Measurements from ENCODE around the gene HOXA13.

Gene HOXA13

DNA sequence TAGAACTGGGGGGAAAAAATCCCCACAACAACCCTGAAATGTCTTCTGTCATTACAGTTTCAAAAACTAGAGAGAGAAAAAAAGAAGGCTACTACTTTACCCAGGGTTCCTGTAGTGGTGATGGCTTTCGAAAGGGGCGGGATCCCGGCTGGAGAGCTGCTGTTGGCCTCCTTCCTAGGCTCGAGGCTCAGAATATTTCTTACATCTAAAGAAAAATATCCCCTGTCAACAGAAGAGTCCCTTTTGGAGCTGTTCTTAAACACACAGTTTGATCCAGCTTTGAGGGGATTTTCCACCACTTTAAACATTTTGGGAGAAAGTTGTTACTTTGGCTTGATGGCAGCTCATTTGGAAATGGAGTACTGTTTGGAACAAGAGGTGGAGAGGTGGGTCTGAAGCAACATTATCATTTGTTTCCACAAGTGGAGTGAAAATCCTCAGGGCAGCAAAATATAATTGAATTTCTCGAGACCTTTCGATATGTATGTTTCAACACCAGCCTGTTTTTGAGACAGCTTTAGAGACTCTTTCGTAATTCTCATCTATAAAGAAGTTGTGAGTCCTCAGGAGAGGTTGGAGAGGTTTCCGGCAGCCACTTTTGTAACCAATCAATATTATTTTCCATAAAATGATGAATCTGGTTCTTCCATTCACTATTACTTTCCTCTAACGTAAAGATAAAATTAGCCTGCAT lies 5.1 kb downstream of the HOXA13 start:
- peak overlapping the region; percentile 86 for H3K27ac ChIP-seq
- DNase-seq (ENCODE audit: low read depth, low spot score) = no peak

DNA sequence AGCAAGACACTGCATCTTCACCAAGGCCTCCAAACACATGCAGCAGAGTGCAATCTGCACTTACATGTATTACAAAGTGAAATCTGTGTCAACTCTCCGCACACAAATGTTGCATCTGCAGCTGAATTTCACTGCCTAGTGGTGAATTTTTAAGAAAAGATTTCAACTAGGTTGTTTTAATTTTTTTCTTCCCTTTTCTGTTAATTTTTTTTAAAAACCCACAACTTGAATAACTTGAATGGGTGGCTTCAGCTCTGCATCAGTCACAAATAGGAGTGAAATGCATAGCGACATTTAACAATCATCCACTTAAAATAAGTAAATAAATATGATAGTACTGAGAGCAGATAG lies 5.9 kb downstream of the HOXA13 start:
- H3K27ac ChIP-seq = peak overlapping the region; percentile 86
- DNase-seq (ENCODE audit: low read depth, low spot score) = no peak

- peak overlapping the region; percentile 86 for H3K27ac ChIP-seq
- no peak for DNase-seq (ENCODE audit: low read depth, low spot score)
These were observed 6.4 kb downstream of the HOXA13 start for GRCh38 chr7:27193335-27194001.

- no peak for DNase-seq (ENCODE audit: low read depth, low spot score)
- H3K27ac ChIP-seq = peak overlapping the region; percentile 86
These were observed 7.2 kb downstream of the HOXA13 start for GRCh38 chr7:27192546-27193334.

DNA sequence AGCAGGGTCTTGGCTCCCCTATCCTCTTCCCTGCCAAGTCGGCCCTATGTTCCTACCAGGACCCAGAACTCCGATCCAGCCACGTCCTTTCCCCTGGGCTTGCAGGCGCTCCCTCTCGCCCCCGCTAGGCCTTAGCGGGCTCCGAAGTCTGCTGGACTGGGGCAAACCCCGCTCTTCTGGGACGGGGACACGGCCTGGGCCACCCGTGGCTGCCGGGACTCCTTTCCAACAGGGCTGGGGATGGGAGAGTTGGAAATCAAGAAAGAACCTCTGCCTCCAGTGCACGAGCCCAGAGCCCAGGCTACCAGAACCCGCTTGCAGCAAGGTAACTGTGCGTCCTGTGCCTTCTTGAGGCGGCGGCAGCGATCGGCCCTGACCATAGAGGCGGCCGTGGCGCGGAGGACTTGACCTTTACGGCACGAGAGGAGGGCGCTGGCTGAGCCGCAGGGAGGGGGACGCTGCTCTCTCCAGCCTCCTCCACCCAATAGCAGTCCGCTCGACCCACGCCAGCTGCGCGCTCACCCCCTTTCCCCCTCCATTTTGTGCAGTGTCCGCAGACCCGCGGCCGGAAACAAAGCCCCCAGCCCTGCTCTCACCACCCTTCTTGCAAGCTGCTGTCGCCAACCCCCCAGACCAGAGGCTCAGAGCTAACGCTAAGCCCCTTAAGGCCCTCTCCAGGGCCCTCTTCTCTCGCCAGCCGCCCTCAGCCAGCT lies 7.9 kb downstream of the HOXA13 start:
- peak overlapping the region; percentile 86 for H3K27ac ChIP-seq
- no peak for DNase-seq (ENCODE audit: low read depth, low spot score)

DNA sequence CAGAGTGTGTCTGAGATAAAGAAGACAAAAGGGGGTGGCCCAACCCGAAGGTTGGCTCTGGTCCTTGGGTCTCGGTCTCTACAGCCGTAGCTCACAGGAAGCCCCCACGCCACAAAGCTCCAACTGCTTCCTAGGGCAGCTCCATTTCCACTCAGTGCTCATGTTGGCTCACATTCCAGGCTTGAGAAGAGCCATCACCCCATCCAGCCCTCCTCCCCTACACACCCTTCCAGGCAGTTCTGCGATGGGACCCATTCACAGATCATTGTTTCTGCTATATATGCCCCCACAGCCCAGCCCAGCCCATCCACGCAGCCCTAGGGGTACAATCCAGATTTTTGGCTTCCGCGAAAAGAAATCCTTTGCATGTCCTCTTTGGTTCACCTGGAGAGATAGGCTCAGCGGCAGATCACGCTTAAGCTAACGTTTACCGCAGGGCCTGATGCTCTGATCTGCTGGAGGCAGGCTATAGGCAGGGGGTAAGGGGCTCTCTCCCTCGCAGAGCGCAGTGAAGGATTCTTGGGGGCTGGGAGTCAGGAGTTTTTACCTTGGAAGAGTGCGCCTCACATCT lies 8.6 kb downstream of the HOXA13 start:
- peak overlapping the region; percentile 86 for H3K27ac ChIP-seq
- DNase-seq (ENCODE audit: low read depth, low spot score) = no peak

GRCh38 chr7:27189997-27190748 lies 9.7 kb downstream of the HOXA13 start:
- H3K27ac ChIP-seq = no peak overlapping the region

GRCh38 chr7:27189295-27189996 lies 10.4 kb downstream of the HOXA13 start:
- peak overlapping the region; percentile 90 for H3K27ac ChIP-seq
- peak; percentile 60 for DNase-seq (ENCODE audit: low read depth, low spot score)

More at GRCh38 chr7:27189997-27190748, 9.7 kb downstream of the HOXA13 start:
- no peak for DNase-seq (ENCODE audit: low read depth, low spot score)

- DNase-seq (ENCODE audit: low read depth, low spot score) = no peak
- H3K27ac ChIP-seq = peak overlapping the region; percentile 90
These were observed 11.3 kb downstream of the HOXA13 start for GRCh38 chr7:27188386-27189294.

- H3K27ac ChIP-seq = peak overlapping the region; percentile 90
- no peak for DNase-seq (ENCODE audit: low read depth, low spot score)
These were observed 12.2 kb downstream of the HOXA13 start for GRCh38 chr7:27187475-27188385.

DNA sequence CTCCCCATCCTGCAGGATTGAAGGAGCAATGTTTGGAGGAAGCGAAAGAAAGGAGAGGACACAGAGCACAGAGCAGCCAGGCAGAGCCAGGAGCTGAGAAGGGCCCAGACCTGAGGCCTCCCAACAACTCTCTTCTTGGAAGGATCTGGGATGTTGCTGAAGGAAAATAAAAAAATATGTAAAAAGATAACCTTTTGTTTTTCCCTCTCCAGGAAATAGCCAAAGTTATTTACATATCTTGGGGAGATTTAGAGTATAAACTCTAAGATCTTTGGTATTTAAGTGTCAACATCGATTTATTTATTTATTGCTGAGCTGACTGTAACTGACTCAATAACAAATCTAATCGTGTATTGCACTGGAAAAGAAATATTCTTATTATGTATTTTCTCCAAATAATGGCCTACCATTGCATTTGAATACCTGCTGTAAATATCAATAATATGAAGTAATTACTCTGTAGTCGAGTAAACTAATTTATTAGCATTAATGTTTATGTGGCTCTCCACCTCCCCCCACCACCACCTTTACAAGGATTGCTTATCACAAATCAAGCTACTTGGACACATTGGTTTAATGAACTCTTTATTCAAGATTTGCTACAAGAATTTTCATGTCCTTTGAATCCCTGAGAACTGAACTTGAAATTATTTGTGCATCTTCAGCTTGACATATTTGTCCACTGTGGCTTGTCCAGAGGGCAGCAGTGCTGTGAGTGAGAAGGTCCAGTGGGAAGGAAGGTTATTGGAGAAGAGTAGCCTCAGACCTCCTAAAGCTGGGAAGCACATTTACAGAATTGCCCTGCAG lies 13.0 kb downstream of the HOXA13 start:
- peak overlapping the region; percentile 90 for H3K27ac ChIP-seq
- DNase-seq (ENCODE audit: low read depth, low spot score) = no peak

- DNase-seq (ENCODE audit: low read depth, low spot score) = no peak
- H3K27ac ChIP-seq = peak overlapping the region; percentile 90
These were observed 13.8 kb downstream of the HOXA13 start for GRCh38 chr7:27185854-27186667.

DNA sequence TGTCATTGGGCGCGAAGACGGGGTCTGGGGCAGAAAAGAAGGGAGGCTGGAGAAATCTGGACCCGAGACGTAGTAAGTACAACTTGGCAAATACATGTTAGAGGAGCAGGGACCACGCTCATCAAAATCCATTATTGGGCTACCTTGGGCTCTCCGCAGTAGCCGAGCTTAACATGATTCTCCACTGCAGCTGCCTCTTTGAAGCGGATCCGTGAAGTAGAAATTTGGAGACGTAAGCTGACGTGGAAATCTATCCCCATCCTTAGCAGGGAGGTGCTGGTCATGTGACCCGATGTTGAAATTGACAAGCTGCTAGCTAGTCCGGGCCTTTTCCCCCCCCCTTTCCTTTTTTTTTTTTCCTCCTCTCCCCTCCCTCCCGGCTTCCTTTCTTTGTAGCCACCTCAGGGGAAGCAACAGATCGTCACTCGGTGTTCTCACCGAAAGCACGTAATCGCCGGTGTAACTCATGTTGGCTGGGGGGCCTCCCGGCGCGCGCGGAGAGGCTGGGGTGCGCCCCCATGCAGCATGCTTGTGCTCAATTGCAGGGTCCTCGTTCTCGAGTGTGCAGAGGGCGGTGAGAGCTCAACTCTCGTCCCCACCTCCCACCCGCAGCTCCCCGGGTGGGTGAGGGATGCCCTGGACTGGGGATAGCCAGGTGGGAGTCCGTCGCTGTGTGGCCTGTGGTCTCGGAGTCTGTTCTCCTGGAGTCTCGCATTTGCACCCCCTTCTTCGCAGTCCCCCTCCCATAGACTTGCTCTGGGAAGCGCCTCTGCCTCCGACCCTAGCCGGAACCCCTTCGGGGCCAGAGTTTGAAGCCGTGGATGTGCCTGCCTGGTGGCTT lies 14.7 kb downstream of the HOXA13 start, which contains the start of gene HOXA11:
TSS of gene HOXA11 (minus strand) at position 220 of the 841 bp plus-strand sequence. CDS start at position 132, 88 bp downstream.
- H3K27ac ChIP-seq = peak within 1 kb of the TSS; percentile 90
- peak; percentile 98 for DNase-seq (ENCODE audit: low read depth, low spot score)

GRCh38 chr7:27184337-27185012 lies 15.4 kb downstream of the HOXA13 start:
- peak overlapping the region; percentile 90 for H3K27ac ChIP-seq
- DNase-seq (ENCODE audit: low read depth, low spot score) = no peak

All from epithelial cell of prostate (primary cell).